HG03280 (cell line): Measurements from ENCODE around the gene POLDIP2.

Experiments
- ATAC-seq: cut with Tn5 transposase; IDR thresholded peaks from one replicate; pipeline ENCODE4 v1.9.1; 2021; ENCODE audit warnings: mild to moderate bottlenecking, moderate library complexity; ENCODE audit not compliant: unreplicated experiment

POLDIP2 gene

GRCh38 chr17:28318759-28319597 lies 38.3 kb downstream of the POLDIP2 start, which contains the start of gene TMEM97:
TSS of gene TMEM97 (plus strand) at chr17:28319200. CDS start at chr17:28319240, 40 bp downstream.
- ATAC-seq = peak; percentile 95

GRCh38 chr17:28317966-28318758 lies 39.2 kb downstream of the POLDIP2 start:
- ATAC-seq = peak; percentile 5

- no peak for ATAC-seq
Measured at GRCh38 chr17:28317099-28317965, 40.0 kb downstream of the POLDIP2 start.

GRCh38 chr17:28315846-28316705 lies 41.3 kb downstream of the POLDIP2 start:
- ATAC-seq = no peak

GRCh38 chr17:28313841-28314240 lies 43.5 kb downstream of the POLDIP2 start:
- ATAC-seq = no peak

DNA sequence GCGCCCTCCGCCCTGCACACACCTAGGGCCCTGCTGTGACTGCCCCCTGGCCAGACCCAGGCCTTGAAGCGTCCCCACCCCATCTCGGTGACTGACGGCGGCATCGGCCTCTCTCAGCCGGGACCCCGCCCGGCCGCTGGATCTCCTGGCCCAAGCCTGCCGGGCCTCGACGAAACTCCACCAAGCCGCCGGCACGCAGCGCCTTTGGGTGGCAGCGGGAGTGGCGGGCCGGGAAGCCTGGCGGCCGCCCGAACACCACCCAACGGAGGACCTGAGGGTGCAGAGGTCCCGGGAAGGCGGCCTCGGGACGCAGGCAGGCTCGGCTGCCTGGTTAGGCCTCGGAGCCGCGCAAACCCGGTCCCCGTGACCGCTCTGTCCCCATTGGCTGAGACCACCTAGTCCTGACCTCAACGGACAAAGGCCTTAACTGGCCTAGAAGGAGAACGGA lies 50.3 kb downstream of the POLDIP2 start:
- no peak for ATAC-seq

DNA sequence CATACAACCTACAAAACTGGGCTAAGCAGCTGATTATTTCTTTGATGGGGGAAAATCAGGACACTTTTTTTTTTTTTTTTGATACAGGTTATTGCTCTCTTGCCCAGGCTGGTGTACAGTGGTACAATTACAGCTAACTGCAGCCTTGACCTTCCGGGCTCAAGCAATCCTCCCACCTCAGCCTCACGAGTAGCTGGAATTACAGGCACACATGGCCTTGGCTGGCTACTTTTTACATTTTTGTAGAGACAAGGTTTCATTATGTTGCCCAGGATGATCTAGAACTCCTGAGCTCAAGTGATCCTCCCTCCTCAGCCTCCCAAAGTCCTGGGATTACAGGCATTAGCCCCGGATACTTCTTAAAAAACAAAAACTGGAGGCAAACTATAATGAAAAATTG lies 58.9 kb downstream of the POLDIP2 start:
- ATAC-seq = no peak
